ENCODE measurements around the gene POR. TPM values are rescaled to one million over a fixed set of nuclear protein-coding genes. Genes with fewer than 3 reads are reported as not detected.

Gene POR
- total and polyA plus RNA-seq, 12 donors, result 37.3 to 203 (median 65.5) TPM

GRCh38 chr7:75878312-75878768, 36.6 kb upstream of the POR start:
- H3K4me1 ChIP-seq, result peaks cover 5 to 51% (median 19%) of the 10 kb centered on the region in 9 donors
- peak in 4 of 8 donors; percentile 1 to 37 (median 22) for ATAC-seq
- intact Hi-C loops (cut with DNase I), result loop anchor here in 3 of 10 donors (2.0 to 5.0 kb wide), 3 partner anchors 36 to 139 kb away; partner anchors contain the start of gene POR (in 2 of the 3)
- 14 to 16% methylated on average over 10 of the region's 10 CpGs for WGBS, 2 donors
- peak overlapping the region in 9 of 10 donors; percentile 4 to 91 (median 85) for H3K27ac ChIP-seq
- DNase-seq, result no peak
- no peak for TF ChIP-seq CTCF (IDR thresholded peaks at IDR 0.05)
- no peaks in the 10 kb centered on the region for H3K27me3 ChIP-seq
- H3K9me3 ChIP-seq, result no peaks in the 10 kb centered on the region
- H3K36me3 ChIP-seq, result peaks cover 0 to 30% (median 22%) of the 10 kb centered on the region in 9 donors
- peak overlapping the region in 9 of 10 donors; percentile 67 to 97 (median 78) for H3K4me3 ChIP-seq

GRCh38 chr7:75878769-75879611, 36.0 kb upstream of the POR start, which contains the start of gene RHBDD2:
RHBDD2 (plus strand) TSS chr7:75879034; CDS start chr7:75879083, 49 bp downstream.
- intact Hi-C loops (cut with DNase I), result loop anchor here in 3 of 10 donors (2.0 to 5.0 kb wide), 3 partner anchors 36 to 138 kb away; partner anchors contain the start of gene POR (in 2 of the 3)
- H3K27ac ChIP-seq, result peak within 1 kb of the TSS; percentile 47 to 91 (median 84)
- DNase-seq, result peak; percentile 96 to 97
- peak in 5 of 9 donors; percentile 26 to 53 (median 33) for TF ChIP-seq CTCF (IDR thresholded peaks at IDR 0.05)
- WGBS, 2 donors, result 1 to 2% methylated on average over 60 to 64 of the region's 65 CpGs
- H3K4me1 ChIP-seq, result peaks cover 5 to 52% (median 19%) of the 10 kb centered on the region in 9 donors
- H3K27me3 ChIP-seq, result no peaks in the 10 kb centered on the region
- peak; percentile 98 to 99 (median 99) for ATAC-seq
- peak within 1 kb of the TSS; percentile 61 to 97 (median 78) for H3K4me3 ChIP-seq
- no peaks in the 10 kb centered on the region for H3K9me3 ChIP-seq
- peaks cover 0 to 37% (median 28%) of the 10 kb centered on the region in 9 donors for H3K36me3 ChIP-seq

- no peak for ATAC-seq
- H3K4me1 ChIP-seq, result peaks cover 5 to 52% (median 19%) of the 10 kb centered on the region in 9 donors
- no peak for TF ChIP-seq CTCF (IDR thresholded peaks at IDR 0.05)
- H3K36me3 ChIP-seq, result peaks cover 0 to 45% (median 32%) of the 10 kb centered on the region in 9 donors
- no peak for DNase-seq
- intact Hi-C loops (cut with DNase I), result loop anchor here in 4 of 10 donors (2.0 to 5.0 kb wide), 3 partner anchors 35 to 138 kb away; partner anchors contain the start of gene POR (in 3 of the 4)
- no peaks in the 10 kb centered on the region for H3K9me3 ChIP-seq
- peak overlapping the region; percentile 61 to 97 (median 78) for H3K4me3 ChIP-seq
- no peaks in the 10 kb centered on the region for H3K27me3 ChIP-seq
- peak overlapping the region in 7 of 10 donors; percentile 82 to 91 (median 87) for H3K27ac ChIP-seq
- 19 to 27% methylated on average over 8 of the region's 8 CpGs for WGBS, 2 donors
Measured at GRCh38 chr7:75879771-75880184, 35.2 kb upstream of the POR start.

GRCh38 chr7:75880242-75880641, 34.7 kb upstream of the POR start:
- TF ChIP-seq CTCF (IDR thresholded peaks at IDR 0.05), result no peak
- ATAC-seq, result no peak
- H3K27me3 ChIP-seq, result no peaks in the 10 kb centered on the region
- no peaks in the 10 kb centered on the region for H3K9me3 ChIP-seq
- 77 to 79% methylated on average over 4 of the region's 4 CpGs for WGBS, 2 donors
- H3K4me1 ChIP-seq, result peaks cover 5 to 51% (median 19%) of the 10 kb centered on the region in 9 donors
- intact Hi-C loops (cut with DNase I), result loop anchor here in 1 of 10 donors (2.0 kb wide), 1 partner anchor 35 kb away; the partner anchor contains the start of gene POR
- no peak for DNase-seq
- H3K4me3 ChIP-seq, result peak overlapping the region in 7 of 10 donors; percentile 67 to 97 (median 78)
- peak overlapping the region in 4 of 10 donors; percentile 40 to 87 (median 86) for H3K27ac ChIP-seq
- H3K36me3 ChIP-seq, result peaks cover 0 to 49% (median 35%) of the 10 kb centered on the region in 9 donors
